Coronary artery (tissue), 2 donors: ENCODE measurements around the gene NANP.

Source experiments
- DNase-seq: peaks from one replicate; pipeline ENCODE4 v3.0.0-alpha.2; 2017; ENCODE audit warnings: low spot score
- H3K27ac ChIP-seq, 2 donors: fragments of 200-600 bp; sonication (generic); one replicate each; pipeline ENCODE4 v1.5.1; 2016 to 2019
- H3K4me3 ChIP-seq: fragments of 200-600 bp; sonication (generic); 2 replicates; pipeline ENCODE4 v1.5.1; 2016; ENCODE audit warnings: mild to moderate bottlenecking, moderate library complexity
- TF ChIP-seq, protein P1 (sequence below): fragments of 200-600 bp; sonication (generic); IDR thresholded peaks from one replicate; pipeline ENCODE4 v1.5.1; 2019; ENCODE audit warnings: antibody characterized with exemption

Gene NANP

DNA sequence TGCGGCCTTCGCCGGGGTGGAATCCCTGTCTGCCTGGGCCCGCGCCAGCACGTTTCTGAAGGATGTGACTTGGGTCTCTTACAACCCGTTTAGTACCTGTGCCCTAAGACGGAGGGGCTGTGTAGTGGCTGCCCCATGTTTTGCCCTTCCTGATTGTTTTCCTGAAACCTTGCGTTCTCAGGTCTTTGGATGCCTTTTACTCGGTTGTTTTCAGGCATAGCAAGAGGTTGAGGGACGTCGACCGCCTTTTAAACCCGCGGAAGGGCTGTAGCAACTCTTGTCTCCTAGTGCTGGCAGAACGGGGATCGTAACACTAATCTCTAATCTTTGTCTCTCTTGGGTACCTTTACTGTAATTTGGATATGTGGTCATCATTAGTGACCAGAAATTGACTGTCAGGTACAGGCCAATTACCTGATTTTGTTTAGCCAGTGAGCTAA lies 706 bp upstream of the NANP start:
- TF ChIP-seq, protein P1, sequence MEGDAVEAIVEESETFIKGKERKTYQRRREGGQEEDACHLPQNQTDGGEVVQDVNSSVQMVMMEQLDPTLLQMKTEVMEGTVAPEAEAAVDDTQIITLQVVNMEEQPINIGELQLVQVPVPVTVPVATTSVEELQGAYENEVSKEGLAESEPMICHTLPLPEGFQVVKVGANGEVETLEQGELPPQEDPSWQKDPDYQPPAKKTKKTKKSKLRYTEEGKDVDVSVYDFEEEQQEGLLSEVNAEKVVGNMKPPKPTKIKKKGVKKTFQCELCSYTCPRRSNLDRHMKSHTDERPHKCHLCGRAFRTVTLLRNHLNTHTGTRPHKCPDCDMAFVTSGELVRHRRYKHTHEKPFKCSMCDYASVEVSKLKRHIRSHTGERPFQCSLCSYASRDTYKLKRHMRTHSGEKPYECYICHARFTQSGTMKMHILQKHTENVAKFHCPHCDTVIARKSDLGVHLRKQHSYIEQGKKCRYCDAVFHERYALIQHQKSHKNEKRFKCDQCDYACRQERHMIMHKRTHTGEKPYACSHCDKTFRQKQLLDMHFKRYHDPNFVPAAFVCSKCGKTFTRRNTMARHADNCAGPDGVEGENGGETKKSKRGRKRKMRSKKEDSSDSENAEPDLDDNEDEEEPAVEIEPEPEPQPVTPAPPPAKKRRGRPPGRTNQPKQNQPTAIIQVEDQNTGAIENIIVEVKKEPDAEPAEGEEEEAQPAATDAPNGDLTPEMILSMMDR: no peak
- H3K4me3 ChIP-seq: peak overlapping the region; percentile 96
- peak overlapping the region; percentile 88 to 91 for H3K27ac ChIP-seq
- no peak for DNase-seq

DNA sequence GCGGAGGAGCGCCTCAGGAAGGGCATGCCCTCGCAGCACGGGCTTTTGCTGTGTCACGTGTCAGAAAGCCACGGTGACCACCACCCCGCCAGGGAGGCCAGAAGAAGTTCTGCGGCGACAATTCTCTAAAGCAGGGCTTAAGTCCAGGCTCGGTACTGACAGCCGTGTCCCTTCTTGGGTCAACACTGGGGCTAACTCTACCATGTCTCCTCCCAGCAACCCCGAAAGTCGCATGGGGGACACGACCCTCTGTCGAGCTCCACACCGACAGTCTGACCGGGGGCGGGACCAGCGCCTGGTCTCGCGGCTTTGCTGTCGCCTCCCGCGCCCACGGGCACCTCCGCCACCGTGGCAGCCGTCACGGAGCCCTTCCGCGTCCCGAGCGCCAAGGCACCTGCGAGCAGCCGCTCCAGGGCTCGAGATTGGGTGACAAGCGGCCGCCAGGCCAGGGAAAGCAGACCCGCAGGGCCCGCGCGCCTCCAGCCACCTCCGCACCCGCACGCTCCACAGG lies 534 bp downstream of the NANP start:
- no peak for DNase-seq
- TF ChIP-seq, protein P1: no peak

DNA sequence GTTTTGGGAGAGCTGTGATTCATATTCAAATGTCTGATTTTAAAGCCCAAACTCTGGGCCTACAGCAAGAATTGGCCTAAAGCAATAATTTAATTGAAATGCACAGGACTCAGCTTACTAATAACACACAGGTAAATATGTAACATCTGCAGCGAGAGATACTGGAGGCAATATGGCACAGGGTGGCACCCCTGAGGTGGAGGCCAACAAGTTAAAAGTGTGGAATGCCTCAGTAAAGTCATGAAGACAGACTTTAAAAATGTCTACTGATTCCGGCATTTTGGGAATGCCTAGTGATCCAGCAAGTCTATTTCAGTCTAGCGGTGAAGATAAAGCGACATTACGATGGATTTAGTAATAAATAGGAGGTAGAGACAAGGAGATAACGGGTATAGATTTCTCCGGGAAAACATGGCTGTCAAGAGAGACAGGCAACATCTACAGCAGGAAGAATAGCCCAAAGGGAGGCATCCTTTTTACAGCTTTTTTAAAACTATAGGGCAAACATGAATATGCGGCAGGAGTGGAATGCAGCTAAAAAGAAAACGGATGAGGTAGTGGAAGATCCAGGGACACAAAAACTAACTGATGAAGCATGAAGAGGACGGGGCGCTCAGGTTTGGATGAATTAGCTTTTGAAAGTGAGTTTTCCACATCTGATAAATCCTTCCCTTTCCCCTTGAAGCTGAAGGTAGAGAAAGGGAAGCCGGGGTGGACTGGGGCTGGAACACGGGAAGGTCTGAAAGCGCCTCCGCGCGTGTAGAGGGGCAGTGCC lies 1.2 kb downstream of the NANP start:
- Histone ChIP-seq H3K27ac (peak overlapping the region; percentile 88 to 91), H3K4me3 (peak overlapping the region; percentile 96)
- DNase-seq: no peak
- TF ChIP-seq, protein P1: no peak

More for the DNA sequence above, 534 bp downstream of the NANP start:
- Histone ChIP-seq H3K27ac (peak overlapping the region; percentile 88 to 91), H3K4me3 (peak overlapping the region; percentile 96)

DNA sequence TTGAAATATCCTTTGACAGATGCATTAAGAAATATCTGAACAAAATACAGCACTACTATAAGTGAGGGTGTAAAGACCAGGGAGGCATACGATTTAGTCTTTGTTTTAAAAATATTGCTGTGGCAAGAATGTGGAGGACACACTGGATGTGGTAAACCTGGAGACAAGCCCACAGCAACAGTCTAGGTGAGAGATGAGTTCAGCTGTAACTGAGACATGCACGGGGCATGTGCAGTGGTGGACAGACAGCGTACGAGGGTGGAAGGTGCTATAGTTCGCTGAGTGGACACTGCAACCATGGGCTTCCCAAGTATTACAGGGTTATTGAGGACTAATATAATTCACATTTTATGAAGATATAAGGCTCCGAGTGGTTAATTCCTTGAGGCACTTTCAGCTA lies 1.8 kb downstream of the NANP start:
- DNase-seq: no peak
- no peak overlapping the region for H3K27ac ChIP-seq
- H3K4me3 ChIP-seq: peak overlapping the region; percentile 96
- TF ChIP-seq, protein P1: no peak

DNA sequence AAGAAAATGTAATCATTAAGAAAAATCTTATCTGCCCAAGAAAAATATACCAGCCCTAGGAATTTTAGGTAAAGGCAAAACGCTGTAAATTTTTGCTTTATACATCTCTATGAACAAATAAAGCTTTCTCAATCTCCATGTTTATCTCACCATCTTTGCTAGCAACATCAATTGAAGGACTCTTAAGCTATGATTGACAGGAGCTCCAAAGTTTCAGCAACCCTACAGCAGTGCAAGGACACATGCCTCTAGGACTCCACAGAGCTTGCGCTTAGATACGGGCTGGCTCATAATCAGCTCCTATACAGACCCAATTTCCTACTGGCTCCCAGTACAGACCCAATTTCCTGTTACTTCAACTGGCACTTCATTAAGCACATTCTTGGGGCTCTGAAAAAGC lies 4.3 kb downstream of the NANP start:
- H3K27ac ChIP-seq: no peak overlapping the region
- no peak for DNase-seq
- no peak overlapping the region for H3K4me3 ChIP-seq

DNA sequence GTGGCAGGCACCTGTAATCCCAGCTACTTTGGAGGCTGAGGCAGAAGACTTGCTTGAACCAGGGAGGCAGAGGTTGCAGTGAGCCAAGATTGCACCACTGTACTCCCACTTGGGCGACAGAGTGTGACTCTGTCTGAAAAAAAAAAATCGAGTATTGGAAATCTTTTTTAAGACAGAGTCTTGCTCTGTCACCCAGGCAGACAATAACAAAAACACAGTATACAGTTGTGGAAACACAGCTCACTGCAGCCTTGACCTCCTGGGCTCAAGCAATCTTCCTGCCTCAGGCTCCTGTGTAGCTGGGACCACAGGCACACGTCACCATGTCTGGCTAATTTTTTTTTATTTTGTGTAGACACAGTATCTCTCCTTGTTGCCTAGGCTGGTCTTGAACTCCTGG lies 15.0 kb downstream of the NANP start:
- no peak overlapping the region for H3K4me3 ChIP-seq
- no peak overlapping the region for H3K27ac ChIP-seq
- DNase-seq: no peak
- TF ChIP-seq, protein P1: no peak

More for the DNA sequence above, 4.3 kb downstream of the NANP start:
- TF ChIP-seq, protein P1: no peak

DNA sequence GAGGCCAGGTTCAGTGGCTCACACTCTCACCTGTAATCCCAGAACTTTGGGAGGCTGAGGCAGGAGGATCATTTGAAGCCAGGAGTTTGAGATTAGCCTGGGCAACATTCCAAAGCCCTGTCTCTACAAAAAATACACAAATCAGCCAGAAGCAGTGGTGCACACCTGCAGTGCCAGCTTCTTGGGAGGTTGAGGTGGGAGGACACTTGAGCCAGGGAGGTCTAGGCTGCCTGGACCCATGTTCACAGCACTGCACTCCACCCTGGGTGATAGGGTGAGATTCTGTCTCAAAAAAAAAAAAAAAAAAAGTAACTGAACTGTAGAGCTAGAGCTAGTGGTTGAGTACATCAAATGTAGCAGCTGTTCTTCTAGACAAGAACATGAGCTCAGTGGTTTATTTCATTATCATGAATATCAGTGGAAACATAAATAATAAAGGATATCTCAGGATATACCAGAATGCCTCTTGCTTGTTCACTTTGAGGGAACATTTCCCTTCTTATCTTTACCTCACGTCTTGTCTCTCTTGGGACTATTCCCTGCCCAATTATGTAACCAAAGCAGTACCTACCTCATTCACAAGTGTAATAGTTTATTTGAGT lies 17.6 kb downstream of the NANP start:
- TF ChIP-seq, protein P1: no peak
- no peak for DNase-seq

More for the DNA sequence above, 17.6 kb downstream of the NANP start:
- Histone ChIP-seq H3K4me3 (no peak overlapping the region), H3K27ac (no peak overlapping the region)
